Endothelial cell of umbilical vein (primary cell): ENCODE measurements around the gene MLLT1. TPM values are rescaled to one million over a fixed set of nuclear protein-coding genes. Genes with fewer than 3 reads are reported as not detected.

Source experiments
- BruUV-seq: library from RNA; stranded (reverse); fragments of 400-500 nt; replicated peaks from 2 replicates; lab custom pipeline; 2021; lab: Mats Ljungman, UMichigan
- CTCF ChIA-PET: fragments of 300-600, 350-600 bp; sonication (Branson Sonifier 250); formaldehyde crosslinking; loops from one replicate; lab custom pipeline; 2021; ENCODE audit warnings: antibody characterized with exemption, inconsistent platforms; lab: Charles Lee
- POLR2A ChIA-PET: fragments of 300-600, 350-600 bp; sonication (Branson Sonifier 250); formaldehyde crosslinking; loops from one replicate; lab custom pipeline; 2021; ENCODE audit warnings: antibody characterized with exemption, inconsistent platforms; lab: Charles Lee
- DNase-seq: peaks from one replicate; pipeline ENCODE4 v3.0.0-alpha.2; 2011; ENCODE audit warnings: low read depth, low spot score
- FAIRE-seq: peaks from 2 replicates; lab custom pipeline; 2011; peaks lifted over from hg19 to GRCh38; lab: Jason Lieb, UNC
- H2AFZ ChIP-seq: 2 replicates; pipeline ENCODE4 v1.6.0; 2012; ENCODE audit warnings: low read depth, low read length, control low read depth, inconsistent platforms
- H3K27ac ChIP-seq: 2 replicates; pipeline ENCODE4 v1.5.1; 2011; ENCODE audit warnings: low read depth, mild to moderate bottlenecking, control low read depth, low read length, moderate library complexity; ENCODE audit not compliant: insufficient read depth
- H3K27me3 ChIP-seq, 2 experiments: 2 replicates each; pipeline versions ENCODE4 v1.6.0 to v1.6.1; 2011; ENCODE audit warnings: low read length in 2 of 2, mixed read lengths in 1 of 2; ENCODE audit not compliant: control insufficient read depth in 2 of 2, insufficient read depth in 2 of 2
- H3K36me3 ChIP-seq, 2 experiments: 2 replicates in 1 of 2; 3 replicates in 1 of 2; pipeline ENCODE4 v1.5.1; 2011; ENCODE audit warnings: low read length in 2 of 2, mild to moderate bottlenecking in 1 of 2, moderate library complexity in 1 of 2; ENCODE audit not compliant: control insufficient read depth in 2 of 2, insufficient read depth in 2 of 2; ENCODE audit errors: extremely low read depth in 1 of 2
- H3K4me1 ChIP-seq: 3 replicates; pipeline ENCODE4 v1.5.1; 2011; ENCODE audit warnings: mild to moderate bottlenecking, low read length; ENCODE audit not compliant: control insufficient read depth, insufficient read depth; ENCODE audit errors: extremely low read depth
- H3K4me2 ChIP-seq: 2 replicates; pipeline ENCODE4 v1.6.1; 2011; ENCODE audit warnings: low read length, control low read depth, mixed read lengths; ENCODE audit not compliant: insufficient read depth
- H3K4me3 ChIP-seq, 3 experiments: fragments of 200-600 bp in 1 of 3; sonication (generic), shearing (Covaris generic) in 1 of 3; replicated peaks in 1 of 3; 2 replicates each; pipeline ENCODE4 v1.5.1; 2011 to 2016; ENCODE audit warnings: control low read depth in 3 of 3, low read length in 3 of 3, mild to moderate bottlenecking in 2 of 3, inconsistent platforms in 1 of 3, low read depth in 1 of 3, moderate library complexity in 1 of 3; ENCODE audit not compliant: insufficient read depth in 1 of 3
- H3K79me2 ChIP-seq: 2 replicates; pipeline ENCODE4 v1.6.0; 2012; ENCODE audit warnings: low read length, inconsistent platforms; ENCODE audit not compliant: control insufficient read depth, insufficient read depth
- H3K9ac ChIP-seq: replicated peaks from 2 replicates; pipeline ENCODE3; 2011; ENCODE audit warnings: low read length, control low read depth; ENCODE audit not compliant: insufficient read depth; ENCODE audit errors: extremely low read depth
- H3K9me1 ChIP-seq: replicated peaks from 3 replicates; pipeline ENCODE4 v1.6.0; 2011; ENCODE audit warnings: mild to moderate bottlenecking, low read length; ENCODE audit not compliant: control insufficient read depth, insufficient read depth; ENCODE audit errors: extremely low read depth
- H3K9me3 ChIP-seq: replicated peaks from 2 replicates; pipeline ENCODE4 v1.5.1; 2012; ENCODE audit warnings: low read length, inconsistent platforms; ENCODE audit not compliant: control insufficient read depth, insufficient read depth
- H4K20me1 ChIP-seq: replicated peaks from 2 replicates; pipeline ENCODE3; 2011; ENCODE audit warnings: mild to moderate bottlenecking, low read length; ENCODE audit not compliant: control insufficient read depth, insufficient read depth; ENCODE audit errors: extremely low read depth
- CTCF ChIP-seq, 2 donors: IDR thresholded peaks; 1 replicate in 1 of 2; 2 replicates in 1 of 2; pipeline ENCODE4 v1.5.1; 2011; ENCODE audit warnings: low read length in 2 of 2, mild to moderate bottlenecking in 2 of 2, moderate library complexity in 2 of 2, control low read depth in 1 of 2, inconsistent platforms in 1 of 2, low read depth in 1 of 2; ENCODE audit not compliant: insufficient read depth in 1 of 2; ENCODE audit errors: extremely low read depth in 1 of 2
- EZH2 ChIP-seq: IDR thresholded peaks from 2 replicates; pipeline ENCODE4 v1.6.1; 2012; ENCODE audit warnings: borderline replicate concordance, low read depth, mild to moderate bottlenecking, moderate library complexity, low read length, inconsistent platforms; ENCODE audit not compliant: severe bottlenecking
- FOS ChIP-seq: IDR thresholded peaks from 2 replicates; pipeline ENCODE4 v1.6.1; 2011; ENCODE audit warnings: mild to moderate bottlenecking, low read length, moderate library complexity, borderline replicate concordance; ENCODE audit not compliant: insufficient read depth
- GATA2 ChIP-seq: IDR thresholded peaks from 2 replicates; pipeline ENCODE4 v1.7.0; 2011; ENCODE audit warnings: low read depth, mild to moderate bottlenecking, moderate library complexity, mixed read lengths, low read length; ENCODE audit not compliant: insufficient read length, insufficient read depth
- JUN ChIP-seq: IDR thresholded peaks from 2 replicates; pipeline ENCODE4 v1.6.1; 2011; ENCODE audit warnings: borderline replicate concordance, low read depth; ENCODE audit not compliant: insufficient read length, insufficient read depth
- MAX ChIP-seq: IDR thresholded peaks from 2 replicates; pipeline ENCODE4 v1.6.1; 2011; ENCODE audit not compliant: insufficient read depth, insufficient read length
- MYC ChIP-seq: IDR thresholded peaks from one replicate; pipeline ENCODE4 v1.6.1; 2011; ENCODE audit warnings: mild to moderate bottlenecking, low read depth, low read length
- POLR2A ChIP-seq: IDR thresholded peaks from 2 replicates; pipeline ENCODE4 v1.6.1; 2012; ENCODE audit warnings: low read depth, mild to moderate bottlenecking, control low read depth, low read length
- POLR2AphosphoS5 ChIP-seq: IDR thresholded peaks from 2 replicates; pipeline ENCODE4 v1.6.1; 2012; ENCODE audit warnings: low read depth, mild to moderate bottlenecking, control low read depth, low read length, moderate library complexity; ENCODE audit not compliant: insufficient read depth
- dilution Hi-C: fragments of 300-500 bp; cut with MboI; formaldehyde crosslinking; loops from one replicate; pipeline ENCODE4 v1.15.0; 2019; ENCODE audit warnings: low sequenced_read_pairs; ENCODE audit not compliant: extremely low pct_ligation_motif_present
- intact Hi-C: fragments of 100-400 bp; cut with micrococcal nuclease; formaldehyde crosslinking; loops from one replicate; pipeline ENCODE4 v1.10.0; 2022
- polyA plus RNA-seq, 4 experiments: library from polyadenylated mRNA; depleted of rRNA in 3 of 4; stranded (reverse) in 3 of 4; unstranded in 1 of 4; fragments of >200 nt; gene quantifications; 2 replicates each; pipeline versions ENCODE4 v1.2.1 to v1.2.3, GENCODE V29; 2011 to 2012; ENCODE audit warnings: missing spikeins in 1 of 4
- total RNA-seq: library from RNA; stranded (reverse); gene quantifications from 2 replicates; pipeline ENCODE4 v1.2.3, GENCODE V29; 2021

MLLT1 gene
- total and polyA plus RNA-seq, 2 donors (not counting 3 experiments of a cell fraction or from before 2014, with no cell fraction given) = 43.9 to 84.8 TPM

- Histone ChIP-seq H2AFZ (no peak overlapping the region), H3K79me2 (peaks cover 56% of the 10 kb centered on the region), H3K27me3 (no peaks in the 10 kb centered on the region), H3K9me3 (no peaks in the 10 kb centered on the region), H3K36me3 (peaks cover 0 to 34% of the 10 kb centered on the region in 2 experiments), H3K9ac (no peak overlapping the region), H3K9me1 (no peaks in the 10 kb centered on the region), H3K4me1 (no peaks in the 10 kb centered on the region), H3K27ac (no peak overlapping the region), H4K20me1 (no peaks in the 10 kb centered on the region), H3K4me3 (no peak overlapping the region), H3K4me2 (no peak overlapping the region)
- TF ChIP-seq CTCF (IDR thresholded peaks at IDR 0.05; ENCODE audit: extremely low read depth in 1 of 2, insufficient read depth in 1 of 2, low read depth in 1 of 2, low read length in 2 of 2) (no peak), FOS (no peak), JUN (no peak), EZH2 (no peak), POLR2AphosphoS5 (no peak), MAX (no peak), GATA2 (no peak), MYC (no peak), POLR2A (no peak)
- no TSS peak for BruUV-seq
- FAIRE-seq (no peak), DNase-seq (no peak)
- CTCF ChIA-PET = interaction anchor here (0.6 to 3.9 kb wide), 6 partner anchors 10 to 200 kb away, joined by 3 to 34 read pairs (median 7); no protein-coding TSS in a partner anchor
- dilution Hi-C loops = no loop called here
- intact Hi-C loops = loop anchor here (1.0 kb wide), 2 partner anchors 18 to 44 kb away; no protein-coding TSS in a partner anchor
- POLR2A ChIA-PET = no interaction called here
Observed at GRCh38 chr19:6261883-6262282, 17.9 kb downstream of the MLLT1 start.
